K562 (cell line): ENCODE data around the gene LONP1. TPM values are rescaled to one million over a fixed set of nuclear protein-coding genes. Genes with fewer than 3 reads are reported as not detected.

Experiments used
- ADNP ChIP-seq: fragments of 200-800 bp; sonication (Bioruptor generic); IDR thresholded peaks from 2 replicates; pipeline ENCODE4 v1.6.1; 2016; ENCODE audit warnings: missing genetic modification characterization, missing compliant biosample characterization
- ARID2 ChIP-seq: fragments of 450-650 bp; IDR thresholded peaks from 2 replicates; pipeline ENCODE4 v1.6.1; 2017; ENCODE audit warnings: antibody characterized with exemption, mild to moderate bottlenecking
- CBFB ChIP-seq: sonication (generic); formaldehyde crosslinking; IDR thresholded peaks from 2 replicates; pipeline ENCODE4 v1.4.0; 2020; ENCODE audit warnings: mild to moderate bottlenecking, missing genetic modification reagents
- HBP1 ChIP-seq: fragments of 450-650 bp; formaldehyde crosslinking; IDR thresholded peaks from 2 replicates; pipeline ENCODE4 v1.4.0; 2022; ENCODE audit warnings: missing genetic modification characterization
- NFRKB ChIP-seq: fragments of 450-650 bp; IDR thresholded peaks from 2 replicates; pipeline ENCODE4 v1.6.1; 2016; ENCODE audit warnings: low read depth
- PHB2 ChIP-seq: fragments of 450-650 bp; IDR thresholded peaks from 2 replicates; pipeline ENCODE4 v1.6.1; 2017; ENCODE audit warnings: low read depth
- PHF20 ChIP-seq: fragments of 450-650 bp; IDR thresholded peaks from 2 replicates; pipeline ENCODE4 v1.6.1; 2018; ENCODE audit not compliant: partially characterized antibody
- PHF8 ChIP-seq: fragments of 200-600 bp; sonication (generic); IDR thresholded peaks from 2 replicates; pipeline ENCODE4 v1.6.1; 2012; ENCODE audit warnings: mixed run types, mild to moderate bottlenecking, inconsistent platforms, low read length, moderate library complexity, borderline replicate concordance
- PKNOX1 ChIP-seq: fragments of 450-650 bp; IDR thresholded peaks from 2 replicates; pipeline ENCODE4 v1.6.1; 2016
- POLR2B ChIP-seq: fragments of 450-650 bp; IDR thresholded peaks from 2 replicates; pipeline ENCODE4 v1.6.1; 2018; ENCODE audit warnings: low read depth; ENCODE audit not compliant: partially characterized antibody
- RB1 ChIP-seq: fragments of 450-650 bp; IDR thresholded peaks from 2 replicates; pipeline ENCODE4 v1.6.1; 2017; ENCODE audit warnings: low read depth, mild to moderate bottlenecking
- SIN3A ChIP-seq, 2 experiments: fragments of 150-350 bp in 1 of 2; IDR thresholded peaks; 2 replicates each; pipeline ENCODE4 v1.6.1; 2011 to 2016; ENCODE audit warnings: borderline replicate concordance in 2 of 2, low read depth in 2 of 2, low read length in 2 of 2, mild to moderate bottlenecking in 2 of 2, moderate library complexity in 2 of 2; ENCODE audit not compliant: control insufficient read depth in 1 of 2
- SOX6 ChIP-seq: fragments of 450-650 bp; IDR thresholded peaks from 2 replicates; pipeline ENCODE4 v1.6.1; 2014; ENCODE audit warnings: mild to moderate bottlenecking
- ZBTB2 ChIP-seq: fragments of 450-650 bp; IDR thresholded peaks from 2 replicates; pipeline ENCODE4 v1.6.1; 2016; ENCODE audit warnings: antibody characterized with exemption
- ZC3H11A ChIP-seq: IDR thresholded peaks from 2 replicates; pipeline ENCODE4 v1.6.1; 2012; ENCODE audit warnings: low read depth, low read length, improper control_type of control experiment
- ZNF274 ChIP-seq: IDR thresholded peaks from 2 replicates; pipeline ENCODE4 v1.6.1; 2011; ENCODE audit warnings: low read depth, mild to moderate bottlenecking, low read length, moderate library complexity, borderline replicate concordance
- ZNF408 ChIP-seq: fragments of 250-450 bp; sonication (Bioruptor Pico); IDR thresholded peaks from 2 replicates; pipeline ENCODE4 v1.4.0; 2020; ENCODE audit warnings: low read depth, mild to moderate bottlenecking, moderate library complexity
- polyA plus RNA-seq, 8 experiments: library from polyadenylated mRNA; depleted of rRNA in 4 of 8; stranded (reverse) in 5 of 8; unstranded in 3 of 8; fragments of >200 nt; fragmentation: Nextera tagmentation in 2 of 8; fragmentation: Illumina TruSeq in 1 of 8; extraction: Ambion mirVana in 2 of 8; extraction: Trizol in 1 of 8; gene quantifications; 2 replicates each; pipeline versions ENCODE4 v1.2.1 to v1.2.3, GENCODE V29; 2011 to 2014; ENCODE audit warnings: inconsistent platforms in 1 of 8, missing spikeins in 1 of 8
- total RNA-seq, 7 experiments: library from RNA; depleted of rRNA in 6 of 7; stranded (reverse); fragments of >200 nt in 6 of 7; fragmentation: Illumina TruSeq in 2 of 7; extraction: Trizol in 2 of 7; gene quantifications; 2 replicates each; pipeline versions ENCODE4 v1.2.1 to v1.2.3, GENCODE V29; 2011 to 2021; ENCODE audit warnings: low replicate concordance in 1 of 7
- TF ChIP-seq, protein P1 (sequence below): fragments of 200-800 bp; sonication (Bioruptor generic); IDR thresholded peaks from 2 replicates; pipeline ENCODE4 v1.6.1; 2017; ENCODE audit warnings: missing genetic modification characterization, missing compliant biosample characterization
- TF ChIP-seq, protein P2 (sequence below): sonication (generic); formaldehyde crosslinking; IDR thresholded peaks from 2 replicates; pipeline ENCODE4 v1.4.0; 2020; ENCODE audit warnings: mild to moderate bottlenecking, missing genetic modification reagents
- TF ChIP-seq, protein P3 (sequence below), 2 experiments: fragments of 250-450 bp in 1 of 2; fragments of 450-650 bp in 1 of 2; sonication (Bioruptor Pico) in 1 of 2; IDR thresholded peaks; 2 replicates each; pipeline versions ENCODE4 v1.6.1 to v1.8.0; 2016 to 2021; ENCODE audit warnings: mild to moderate bottlenecking in 2 of 2, moderate library complexity in 2 of 2, missing compliant biosample characterization in 1 of 2, missing genetic modification characterization in 1 of 2

LONP1 gene
- total and polyA plus RNA-seq, 9 of the 15 experiments (the other 6 are each of a cell fraction or from before 2014, with no cell fraction given): 1.1 to 238 (median 84.5) TPM

- TF ChIP-seq PHF20 (peak; percentile 78), ZNF408 (CRISPR knock-in tag) (no peak), ZNF274 (no peak), ZBTB2 (peak; percentile 73; the same call in 1 of the 2 replicates), CBFB (CRISPR knock-in tag) (0 out of 2 replicates have a peak, but pooled peaks have one; percentile 57), PHF8 (peak; percentile 87), ADNP (tag) (no peak), PKNOX1 (peak; percentile 40; the same call in 1 of the 2 replicates), ZC3H11A (no peak), HBP1 (0 out of 2 replicates have a peak, but pooled peaks have one; percentile 56), NFRKB (0 out of 2 replicates have a peak, but pooled peaks have one; percentile 64), POLR2B (peak; percentile 81), SOX6 (0 out of 2 replicates have a peak, but pooled peaks have one; percentile 12), PHB2 (no peak), SIN3A (IDR thresholded peaks at IDR 0.05; ENCODE audit: borderline replicate concordance in 2 of 2, control insufficient read depth in 1 of 2, low read depth in 2 of 2, low read length in 2 of 2) (peak in 1 of 2 experiments; percentile 64; a peak in 1 of 4 replicates), ARID2 (0 out of 2 replicates have a peak, but pooled peaks have one; percentile 30), RB1 (peak; percentile 47; the same call in 1 of the 2 replicates)
- TF ChIP-seq, protein P1, sequence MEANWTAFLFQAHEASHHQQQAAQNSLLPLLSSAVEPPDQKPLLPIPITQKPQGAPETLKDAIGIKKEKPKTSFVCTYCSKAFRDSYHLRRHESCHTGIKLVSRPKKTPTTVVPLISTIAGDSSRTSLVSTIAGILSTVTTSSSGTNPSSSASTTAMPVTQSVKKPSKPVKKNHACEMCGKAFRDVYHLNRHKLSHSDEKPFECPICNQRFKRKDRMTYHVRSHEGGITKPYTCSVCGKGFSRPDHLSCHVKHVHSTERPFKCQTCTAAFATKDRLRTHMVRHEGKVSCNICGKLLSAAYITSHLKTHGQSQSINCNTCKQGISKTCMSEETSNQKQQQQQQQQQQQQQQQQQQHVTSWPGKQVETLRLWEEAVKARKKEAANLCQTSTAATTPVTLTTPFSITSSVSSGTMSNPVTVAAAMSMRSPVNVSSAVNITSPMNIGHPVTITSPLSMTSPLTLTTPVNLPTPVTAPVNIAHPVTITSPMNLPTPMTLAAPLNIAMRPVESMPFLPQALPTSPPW (CRISPR knock-in tag): no peak
- TF ChIP-seq, protein P2, sequence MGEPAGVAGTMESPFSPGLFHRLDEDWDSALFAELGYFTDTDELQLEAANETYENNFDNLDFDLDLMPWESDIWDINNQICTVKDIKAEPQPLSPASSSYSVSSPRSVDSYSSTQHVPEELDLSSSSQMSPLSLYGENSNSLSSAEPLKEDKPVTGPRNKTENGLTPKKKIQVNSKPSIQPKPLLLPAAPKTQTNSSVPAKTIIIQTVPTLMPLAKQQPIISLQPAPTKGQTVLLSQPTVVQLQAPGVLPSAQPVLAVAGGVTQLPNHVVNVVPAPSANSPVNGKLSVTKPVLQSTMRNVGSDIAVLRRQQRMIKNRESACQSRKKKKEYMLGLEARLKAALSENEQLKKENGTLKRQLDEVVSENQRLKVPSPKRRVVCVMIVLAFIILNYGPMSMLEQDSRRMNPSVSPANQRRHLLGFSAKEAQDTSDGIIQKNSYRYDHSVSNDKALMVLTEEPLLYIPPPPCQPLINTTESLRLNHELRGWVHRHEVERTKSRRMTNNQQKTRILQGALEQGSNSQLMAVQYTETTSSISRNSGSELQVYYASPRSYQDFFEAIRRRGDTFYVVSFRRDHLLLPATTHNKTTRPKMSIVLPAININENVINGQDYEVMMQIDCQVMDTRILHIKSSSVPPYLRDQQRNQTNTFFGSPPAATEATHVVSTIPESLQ: peak; percentile 88
- TF ChIP-seq, protein P3, sequence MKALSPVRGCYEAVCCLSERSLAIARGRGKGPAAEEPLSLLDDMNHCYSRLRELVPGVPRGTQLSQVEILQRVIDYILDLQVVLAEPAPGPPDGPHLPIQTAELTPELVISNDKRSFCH (CRISPR knock-in tag; IDR thresholded peaks at IDR 0.05): no peak
- TF ChIP-seq, protein P3 (tag; IDR thresholded peaks at IDR 0.05): no peak
These were observed 39.9 kb downstream of the LONP1 start (continued) for GRCh38 chr19:5680084-5680436.
